ENCODE measurements around the gene KRT82. TPM values are rescaled to one million over a fixed set of nuclear protein-coding genes. Genes with fewer than 3 reads are reported as not detected.

The KRT82 gene
- total and polyA plus RNA-seq, 2 of the 8 experiments (the other 6 are each of a cell fraction or from before 2014, with no cell fraction given), result not detected

DNA sequence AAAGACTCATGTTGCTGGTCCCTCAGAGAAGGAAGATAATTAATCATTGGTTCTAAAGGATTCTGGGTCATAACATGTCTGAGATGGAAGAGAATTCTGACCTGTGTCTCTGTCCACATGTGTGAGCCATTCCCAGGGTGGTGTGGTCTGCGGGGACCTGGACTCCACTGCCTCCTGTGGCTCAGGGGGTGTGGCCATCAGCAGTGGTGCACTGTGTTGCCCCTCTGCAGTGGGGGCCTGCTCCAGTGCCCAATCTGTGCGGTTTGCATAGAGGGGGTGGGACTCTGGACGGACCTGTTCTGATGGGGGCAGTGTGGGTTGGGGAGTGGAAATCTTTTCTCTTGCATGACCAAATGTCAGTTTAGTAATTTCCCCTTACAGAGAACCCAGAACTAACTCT lies 52.4 kb downstream of the KRT82 start (continued):
- TF ChIP-seq HDAC6 (IDR thresholded peaks at IDR 0.05; ENCODE audit: low read depth, low read length), result no peak
